ENCODE measurements around the gene VEZF1. TPM values are rescaled to one million over a fixed set of nuclear protein-coding genes. Genes with fewer than 3 reads are reported as not detected.
A peak's percentile ranks its signal among the peaks of the same experiment; 100 is the strongest.

The VEZF1 gene
- total RNA-seq, 1 donor from 2014 or later: 110 TPM

DNA sequence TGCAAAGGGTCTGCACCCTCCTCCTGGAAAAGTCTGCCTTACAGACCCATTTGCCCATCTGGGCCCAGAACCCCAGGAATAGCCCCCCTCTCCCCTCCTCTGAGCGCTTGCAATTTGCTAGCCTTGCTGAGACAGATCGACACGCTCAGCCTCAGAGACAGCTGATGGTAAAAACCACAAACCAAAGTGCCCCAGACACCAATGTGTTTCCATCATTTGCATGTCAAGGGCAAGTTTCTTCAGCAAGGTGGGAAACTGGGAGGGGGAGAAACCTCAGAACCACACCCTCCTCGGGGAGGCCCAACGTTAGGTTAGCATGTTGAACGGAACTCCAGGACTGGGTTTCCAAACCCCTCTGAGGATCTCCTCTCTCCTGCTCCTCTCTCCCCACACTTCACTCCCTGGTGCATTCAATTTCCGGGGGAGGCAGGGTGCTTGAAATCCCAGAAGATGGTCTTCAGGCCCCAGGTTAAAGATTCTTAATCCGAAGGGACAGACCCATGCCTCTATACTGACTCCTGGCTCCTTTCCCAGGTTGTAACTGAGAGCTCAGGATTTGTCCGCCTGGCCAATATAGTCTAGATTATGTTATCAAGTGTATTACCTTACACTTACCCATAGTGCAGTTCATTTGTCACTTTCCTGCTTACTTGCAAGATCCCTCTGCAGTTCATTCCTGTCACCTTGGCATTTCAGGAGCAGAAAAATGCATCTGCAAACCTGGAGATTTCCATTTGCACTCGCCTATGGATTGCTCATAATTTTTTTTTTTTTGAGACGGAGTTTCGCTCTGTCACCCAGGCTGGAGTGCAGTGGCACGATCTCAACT lies 31.5 kb downstream of the VEZF1 start:
- Mint-ChIP-seq H3K4me1 (ENCODE audit: low read depth) (peaks cover 14% of the 10 kb centered on the region), H3K36me3 (ENCODE audit: insufficient read depth) (no peaks in the 10 kb centered on the region), H3K27ac (peak overlapping the region; percentile 79), H3K4me3 (ENCODE audit: low read depth) (peak overlapping the region; percentile 71), H3K9me3 (ENCODE audit: low read depth) (no peaks in the 10 kb centered on the region), H3K27me3 (peaks cover 32% of the 10 kb centered on the region)
- no peak for TF ChIP-seq CTCF (IDR thresholded peaks at IDR 0.05; ENCODE audit: unreplicated experiment)
- DNase-seq (ENCODE audit: low spot score, unreplicated experiment): no peak

DNA sequence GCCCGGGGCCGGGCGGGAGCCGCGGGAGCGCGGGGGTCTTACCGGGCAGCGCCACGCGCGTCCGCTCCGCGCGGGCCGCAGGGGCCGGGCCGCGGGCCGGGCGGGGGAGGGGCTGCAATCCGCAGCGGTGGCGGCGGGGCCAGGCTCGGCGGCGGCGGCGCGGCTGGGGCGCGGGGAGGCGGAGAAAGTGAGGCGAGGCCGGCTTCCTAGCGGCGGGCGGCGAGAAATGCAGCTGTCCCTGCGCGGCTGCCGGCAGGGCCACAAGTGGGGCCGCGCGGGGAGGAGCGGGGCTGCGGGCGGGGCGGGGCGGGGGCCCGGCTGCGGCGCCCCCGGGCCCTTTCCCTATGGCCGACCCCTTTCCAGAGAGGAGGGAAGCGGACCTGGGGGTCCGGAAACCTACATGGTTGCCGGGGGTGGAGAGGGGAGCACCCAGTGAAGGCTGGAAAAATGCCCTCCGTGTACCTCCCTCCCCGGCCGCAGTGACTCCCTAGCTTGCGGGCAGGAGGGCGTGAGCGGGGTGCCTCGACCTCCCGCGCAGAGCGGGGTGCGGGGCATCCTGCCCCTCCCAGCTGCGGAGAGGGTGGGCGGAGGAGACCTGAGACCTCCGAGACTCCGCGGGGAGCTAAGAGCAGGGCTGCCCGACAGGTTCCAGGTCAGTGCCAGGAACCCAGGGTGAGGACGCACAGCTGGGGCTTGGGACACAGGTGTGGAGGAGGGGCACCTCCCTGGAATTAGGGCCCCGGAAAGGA lies 32.7 kb downstream of the VEZF1 start, which contains the start of gene CUEDC1:
CUEDC1 (minus strand) TSS at position 230 of the 749 bp plus-strand sequence. CDS start 69,848 bp downstream, outside the sequence.
- peak within 1 kb of the TSS; percentile 83 for H3K4me3 Mint-ChIP-seq (ENCODE audit: low read depth)
- H3K4me1 Mint-ChIP-seq (ENCODE audit: low read depth): peaks cover 16% of the 10 kb centered on the region
- H3K27me3 Mint-ChIP-seq: peaks cover 29% of the 10 kb centered on the region
- H3K9me3 Mint-ChIP-seq (ENCODE audit: low read depth): no peaks in the 10 kb centered on the region
- no peaks in the 10 kb centered on the region for H3K36me3 Mint-ChIP-seq (ENCODE audit: insufficient read depth)
- peak; percentile 49 for TF ChIP-seq CTCF (IDR thresholded peaks at IDR 0.05; ENCODE audit: unreplicated experiment)
- DNase-seq (ENCODE audit: low spot score, unreplicated experiment): peak; percentile 75
- H3K27ac Mint-ChIP-seq: peak within 1 kb of the TSS; percentile 93

GRCh38 chr17:57954397-57955182 lies 33.5 kb downstream of the VEZF1 start:
- no peaks in the 10 kb centered on the region for H3K9me3 Mint-ChIP-seq (ENCODE audit: low read depth)
- H3K4me1 Mint-ChIP-seq (ENCODE audit: low read depth): peaks cover 16% of the 10 kb centered on the region
- no peak for DNase-seq (ENCODE audit: low spot score, unreplicated experiment)
- peaks cover 29% of the 10 kb centered on the region for H3K27me3 Mint-ChIP-seq
- peak overlapping the region; percentile 83 for H3K4me3 Mint-ChIP-seq (ENCODE audit: low read depth)
- peak overlapping the region; percentile 93 for H3K27ac Mint-ChIP-seq
- TF ChIP-seq CTCF (IDR thresholded peaks at IDR 0.05; ENCODE audit: unreplicated experiment): no peak
- H3K36me3 Mint-ChIP-seq (ENCODE audit: insufficient read depth): no peaks in the 10 kb centered on the region

GRCh38 chr17:57953705-57954396 lies 34.2 kb downstream of the VEZF1 start:
- Mint-ChIP-seq H3K27me3 (peaks cover 23% of the 10 kb centered on the region), H3K4me3 (ENCODE audit: low read depth) (peak overlapping the region; percentile 83), H3K27ac (peak overlapping the region; percentile 93), H3K36me3 (ENCODE audit: insufficient read depth) (no peaks in the 10 kb centered on the region), H3K9me3 (ENCODE audit: low read depth) (no peaks in the 10 kb centered on the region), H3K4me1 (ENCODE audit: low read depth) (peaks cover 16% of the 10 kb centered on the region)
- TF ChIP-seq CTCF (IDR thresholded peaks at IDR 0.05; ENCODE audit: unreplicated experiment): no peak
- no peak for DNase-seq (ENCODE audit: low spot score, unreplicated experiment)
